Hepatocyte (in vitro differentiated cells): ENCODE data around the gene SH2D7.

Experiments
- EZH2phosphoT487 ChIP-seq: fragments of 200-600 bp; sonication (generic); IDR thresholded peaks from one replicate; pipeline ENCODE4 v1.6.1; 2018; ENCODE audit warnings: antibody characterized with exemption, mild to moderate bottlenecking, low read depth, moderate library complexity; ENCODE audit not compliant: unreplicated experiment, severe bottlenecking
- TF ChIP-seq, protein P1 (sequence below): fragments of 200-600 bp; sonication (generic); IDR thresholded peaks from 2 replicates; pipeline ENCODE4 v1.5.1; 2016; ENCODE audit warnings: antibody characterized with exemption, mild to moderate bottlenecking; ENCODE audit not compliant: poor library complexity

DNA sequence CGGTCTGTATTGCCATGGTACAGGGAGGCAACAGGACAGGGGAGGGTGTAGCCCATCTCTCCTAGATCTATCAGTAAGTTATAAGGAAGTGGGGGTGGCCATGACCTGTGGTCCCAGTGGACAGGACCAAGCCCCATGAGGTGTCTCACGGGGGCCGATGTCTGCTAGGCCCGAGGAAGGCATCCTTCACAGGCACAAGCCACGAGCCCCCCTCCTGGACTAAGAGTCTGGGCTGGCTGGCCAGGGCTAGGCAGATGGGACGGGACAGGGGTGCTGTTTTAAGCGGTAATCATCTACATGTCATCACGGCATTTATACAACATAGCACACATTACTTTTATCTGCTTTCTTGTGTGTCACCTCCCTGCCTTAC lies 12.3 kb upstream of the SH2D7 start:
- TF ChIP-seq, protein P1, sequence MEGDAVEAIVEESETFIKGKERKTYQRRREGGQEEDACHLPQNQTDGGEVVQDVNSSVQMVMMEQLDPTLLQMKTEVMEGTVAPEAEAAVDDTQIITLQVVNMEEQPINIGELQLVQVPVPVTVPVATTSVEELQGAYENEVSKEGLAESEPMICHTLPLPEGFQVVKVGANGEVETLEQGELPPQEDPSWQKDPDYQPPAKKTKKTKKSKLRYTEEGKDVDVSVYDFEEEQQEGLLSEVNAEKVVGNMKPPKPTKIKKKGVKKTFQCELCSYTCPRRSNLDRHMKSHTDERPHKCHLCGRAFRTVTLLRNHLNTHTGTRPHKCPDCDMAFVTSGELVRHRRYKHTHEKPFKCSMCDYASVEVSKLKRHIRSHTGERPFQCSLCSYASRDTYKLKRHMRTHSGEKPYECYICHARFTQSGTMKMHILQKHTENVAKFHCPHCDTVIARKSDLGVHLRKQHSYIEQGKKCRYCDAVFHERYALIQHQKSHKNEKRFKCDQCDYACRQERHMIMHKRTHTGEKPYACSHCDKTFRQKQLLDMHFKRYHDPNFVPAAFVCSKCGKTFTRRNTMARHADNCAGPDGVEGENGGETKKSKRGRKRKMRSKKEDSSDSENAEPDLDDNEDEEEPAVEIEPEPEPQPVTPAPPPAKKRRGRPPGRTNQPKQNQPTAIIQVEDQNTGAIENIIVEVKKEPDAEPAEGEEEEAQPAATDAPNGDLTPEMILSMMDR = no peak
- no peak for TF ChIP-seq EZH2phosphoT487
